HepG2 (cell line): Measurements from ENCODE around the gene ANKIB1. TPM values are rescaled to one million over a fixed set of nuclear protein-coding genes. Genes with fewer than 3 reads are reported as not detected.

Experiments
- ATAC-seq: fragments of 200-7000 bp; cut with Tn5 transposase; 3 replicates; pipeline ENCODE4 v1.9.1; 2020; ENCODE audit warnings: mild to moderate bottlenecking, moderate library complexity
- BruUV-seq: library from RNA; stranded (reverse); fragments of 400-500 nt; replicated peaks from 2 replicates; lab custom pipeline; 2021; lab: Mats Ljungman, UMichigan
- CTCF ChIA-PET: fragments of 300-600 bp; formaldehyde crosslinking; extraction: SDS; loops from one replicate; lab custom pipeline; 2021; ENCODE audit warnings: low total read pairs, inconsistent platforms, low intra/inter-chr PET ratio; lab: Yijun Ruan, JAX
- POLR2A ChIA-PET: fragments of 350-600 bp; sonication (Branson Sonifier 250); formaldehyde crosslinking; loops from one replicate; lab custom pipeline; 2020; ENCODE audit warnings: antibody characterized with exemption, inconsistent platforms; lab: Yijun Ruan, JAX
- DNase-seq: peaks from one replicate; pipeline ENCODE4 v3.0.0-alpha.2; 2015; ENCODE audit warnings: low spot score
- FAIRE-seq: peaks from 3 replicates; lab custom pipeline; 2011; peaks lifted over from hg19 to GRCh38; lab: Jason Lieb, UNC
- H2AFZ ChIP-seq: one replicate; pipeline ENCODE4 v1.6.1; 2011; ENCODE audit warnings: low read length, inconsistent platforms
- H3K27ac ChIP-seq: fragments of 300-600 bp; 3 replicates; pipeline ENCODE4 v1.8.0; 2011; ENCODE audit warnings: mixed run types, mild to moderate bottlenecking, mixed read lengths, low read length, inconsistent platforms; ENCODE audit not compliant: insufficient read depth; ENCODE audit errors: extremely low read length
- H3K27me3 ChIP-seq, 2 experiments: fragments of 200-600 bp in 1 of 2; 2 replicates in 1 of 2; 3 replicates in 1 of 2; pipeline versions ENCODE4 v1.6.0 to v1.8.0; 2011; ENCODE audit warnings: low read length in 2 of 2, mild to moderate bottlenecking in 2 of 2, moderate library complexity in 2 of 2, inconsistent platforms in 1 of 2; ENCODE audit not compliant: insufficient read depth in 2 of 2, control insufficient read depth in 1 of 2
- H3K36me3 ChIP-seq, 2 experiments: fragments of 200-600 bp in 1 of 2; replicated peaks in 1 of 2; 2 replicates in 1 of 2; 3 replicates in 1 of 2; pipeline versions ENCODE4 v1.5.1 to v1.8.0; 2011; ENCODE audit warnings: low read length in 2 of 2, inconsistent platforms in 1 of 2; ENCODE audit not compliant: insufficient read depth in 2 of 2, control insufficient read depth in 1 of 2
- H3K4me1 ChIP-seq: 2 replicates; pipeline ENCODE4 v1.5.1; 2012; ENCODE audit warnings: low read length, inconsistent platforms; ENCODE audit not compliant: insufficient read depth
- H3K4me2 ChIP-seq: 2 replicates; pipeline ENCODE4 v1.6.0; 2011; ENCODE audit warnings: low read depth, low read length, inconsistent platforms
- H3K4me3 ChIP-seq, 3 experiments: fragments of 200-600 bp in 1 of 3; sonication (generic), shearing (Covaris generic) in 1 of 3; replicated peaks in 1 of 3; 2 replicates each; pipeline ENCODE4 v1.5.1; 2011 to 2016; ENCODE audit warnings: low read length in 3 of 3, inconsistent platforms in 2 of 3, low read depth in 2 of 3, mild to moderate bottlenecking in 2 of 3, control low read depth in 1 of 3, mixed read lengths in 1 of 3; ENCODE audit not compliant: insufficient read depth in 1 of 3
- H3K79me2 ChIP-seq: one replicate; pipeline ENCODE4 v1.6.1; 2011; ENCODE audit warnings: low read length, inconsistent platforms; ENCODE audit not compliant: insufficient read depth
- H3K9ac ChIP-seq: 2 replicates; pipeline ENCODE4 v1.6.0; 2011; ENCODE audit warnings: mild to moderate bottlenecking, low read depth, low read length, inconsistent platforms; ENCODE audit not compliant: insufficient read depth
- H3K9me3 ChIP-seq: 2 replicates; pipeline ENCODE4 v1.5.1; 2012; ENCODE audit warnings: mild to moderate bottlenecking, low read length
- H4K20me1 ChIP-seq: 2 replicates; pipeline ENCODE4 v1.6.0; 2011; ENCODE audit warnings: inconsistent platforms, mild to moderate bottlenecking, low read length, moderate library complexity; ENCODE audit not compliant: insufficient read depth
- CHCHD3 ChIP-seq: sonication (generic); formaldehyde crosslinking; IDR thresholded peaks from 2 replicates; pipeline ENCODE4 v1.8.0; 2022; ENCODE audit warnings: mild to moderate bottlenecking, missing genetic modification reagents, moderate library complexity
- MZF1 ChIP-seq: sonication (generic); formaldehyde crosslinking; IDR thresholded peaks from 2 replicates; pipeline ENCODE4 v1.8.1; 2023; ENCODE audit warnings: mild to moderate bottlenecking, missing genetic modification reagents, borderline replicate concordance
- NFE2 ChIP-seq: sonication (generic); formaldehyde crosslinking; IDR thresholded peaks from 2 replicates; pipeline ENCODE4 v1.4.0; 2020; ENCODE audit warnings: missing genetic modification reagents
- PRMT3 ChIP-seq: sonication (generic); formaldehyde crosslinking; IDR thresholded peaks from 2 replicates; pipeline ENCODE4 v1.8.1; 2022; ENCODE audit warnings: low read depth, mild to moderate bottlenecking, moderate library complexity, missing genetic modification reagents, borderline replicate concordance
- ZNF263 ChIP-seq: sonication (generic); formaldehyde crosslinking; IDR thresholded peaks from 2 replicates; pipeline ENCODE4 v1.4.0; 2020; ENCODE audit warnings: missing genetic modification reagents
- ZNF333 ChIP-seq: sonication (generic); formaldehyde crosslinking; IDR thresholded peaks from 2 replicates; pipeline ENCODE4 v1.4.0; 2020; ENCODE audit warnings: mild to moderate bottlenecking, missing genetic modification reagents, borderline replicate concordance
- ZNF501 ChIP-seq: sonication (generic); formaldehyde crosslinking; IDR thresholded peaks from 2 replicates; pipeline ENCODE4 v1.5.1; 2020; ENCODE audit warnings: mild to moderate bottlenecking, moderate library complexity, missing genetic modification reagents
- ZNF547 ChIP-seq: sonication (generic); formaldehyde crosslinking; IDR thresholded peaks from 2 replicates; pipeline ENCODE4 v1.5.1; 2020; ENCODE audit warnings: mild to moderate bottlenecking, missing genetic modification reagents
- ZNF589 ChIP-seq: sonication (generic); formaldehyde crosslinking; conservative IDR thresholded peaks from 2 replicates; pipeline ENCODE4 v1.8.0; 2022; ENCODE audit warnings: mild to moderate bottlenecking, moderate library complexity, missing genetic modification reagents
- ZNF629 ChIP-seq: sonication (generic); formaldehyde crosslinking; conservative IDR thresholded peaks from 2 replicates; pipeline ENCODE4 v1.5.0; 2020; ENCODE audit warnings: missing genetic modification reagents
- ZNF775 ChIP-seq: sonication (generic); formaldehyde crosslinking; IDR thresholded peaks from 2 replicates; pipeline ENCODE4 v1.4.0; 2020; ENCODE audit warnings: missing genetic modification reagents, mild to moderate bottlenecking, moderate library complexity, borderline replicate concordance
- ZNF839 ChIP-seq: sonication (generic); formaldehyde crosslinking; IDR thresholded peaks from 2 replicates; pipeline ENCODE4 v1.4.0; 2020; ENCODE audit warnings: missing genetic modification reagents, mild to moderate bottlenecking, borderline replicate concordance
- WGBS: methylation state at CpG from one replicate; pipeline ENCODE4 v1.1.6; 2017; ENCODE audit warnings: low lambda C conversion rate; 5-methylcytosine and 5-hydroxymethylcytosine counted together
- in situ Hi-C: cut with HindIII; loops from 2 replicates; pipeline ENCODE4 v1.10.0; 2017; ENCODE audit warnings: low pct_unique_long_range_greater_than_20kb; ENCODE audit not compliant: extremely low pct_ligation_motif_present
- intact Hi-C: fragments of 100-400 bp; cut with micrococcal nuclease; formaldehyde crosslinking; loops from one replicate; pipeline ENCODE4 v1.10.0; 2022; ENCODE audit not compliant: unreplicated experiment
- polyA plus RNA-seq, 8 experiments: library from polyadenylated mRNA; depleted of rRNA in 3 of 8; stranded (reverse) in 7 of 8; unstranded in 1 of 8; fragments of >200 nt; fragmentation: Illumina TruSeq in 4 of 8; extraction: Trizol in 4 of 8; gene quantifications; 2 replicates each; pipeline versions ENCODE4 v1.2.1 to v1.2.3, GENCODE V29; 2011 to 2016; ENCODE audit warnings: low read depth in 4 of 8, missing spikeins in 1 of 8, mixed read lengths in 1 of 8; ENCODE audit not compliant: insufficient read depth in 1 of 8
- total RNA-seq, 5 experiments: library from RNA; depleted of rRNA; stranded (reverse); fragments of >200 nt; fragmentation: Illumina TruSeq; extraction: Trizol; gene quantifications; 2 replicates each; pipeline ENCODE4 v1.2.3, GENCODE V29; 2016; ENCODE audit warnings: low read depth in 1 of 5
- TF ChIP-seq, protein P1 (sequence below): sonication (generic); formaldehyde crosslinking; IDR thresholded peaks from 2 replicates; pipeline ENCODE4 v1.5.0; 2020; ENCODE audit warnings: missing genetic modification reagents, mild to moderate bottlenecking, borderline replicate concordance
- TF ChIP-seq, protein P2 (sequence below): sonication (generic); formaldehyde crosslinking; IDR thresholded peaks from 2 replicates; pipeline ENCODE4 v1.4.0; 2020; ENCODE audit warnings: missing genetic modification reagents, borderline replicate concordance
- TF ChIP-seq, protein P3 (sequence below): sonication (generic); formaldehyde crosslinking; IDR thresholded peaks from 2 replicates; pipeline ENCODE4 v1.9.0; 2021; ENCODE audit warnings: missing genetic modification reagents, borderline replicate concordance
- TF ChIP-seq, protein P4 (sequence below): sonication (generic); formaldehyde crosslinking; conservative IDR thresholded peaks from 2 replicates; pipeline ENCODE4 v1.5.0; 2020; ENCODE audit warnings: missing genetic modification reagents

The ANKIB1 gene
- total and polyA plus RNA-seq, 2 of the 13 experiments (the other 11 are each of a cell fraction or from before 2014, with no cell fraction given): 28.7 to 29.6 TPM

DNA sequence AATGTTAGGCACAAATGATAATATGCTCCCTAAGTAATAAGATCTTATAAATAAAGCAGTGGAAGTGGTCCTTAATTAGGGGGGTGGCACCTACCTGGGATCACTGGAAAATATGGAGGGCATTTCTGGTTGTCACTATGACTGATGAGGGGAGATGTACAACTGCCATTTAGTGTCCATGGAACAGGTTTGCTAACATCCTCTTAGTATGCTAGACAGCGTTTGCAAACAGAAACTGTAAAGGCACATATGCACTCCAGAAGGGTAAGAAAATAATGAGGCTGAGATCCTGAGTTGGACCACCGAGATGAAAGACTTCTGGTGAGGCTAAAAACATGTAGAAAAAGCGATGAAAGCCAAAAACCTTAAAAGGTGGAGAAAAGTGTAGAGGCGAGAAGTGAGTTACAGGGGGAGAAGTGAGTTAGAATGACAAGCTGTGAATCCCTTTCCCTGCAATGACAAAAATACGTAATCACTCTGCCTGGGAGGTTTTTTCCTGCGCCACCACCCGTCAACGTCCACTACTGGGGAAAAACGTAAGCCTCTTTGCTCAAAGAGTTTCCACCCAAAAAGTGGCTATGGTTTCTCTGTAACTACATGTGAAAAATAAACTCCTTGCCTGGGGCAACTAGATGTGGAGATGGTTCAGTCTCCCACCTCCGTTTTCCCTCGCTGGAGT lies 827 bp upstream of the ANKIB1 start (continued):
- TF ChIP-seq ZNF775 (peak; percentile 89; the same call in 1 of the 2 replicates), ZNF629 (CRISPR knock-in tag) (no peak)
- TF ChIP-seq, protein P1, sequence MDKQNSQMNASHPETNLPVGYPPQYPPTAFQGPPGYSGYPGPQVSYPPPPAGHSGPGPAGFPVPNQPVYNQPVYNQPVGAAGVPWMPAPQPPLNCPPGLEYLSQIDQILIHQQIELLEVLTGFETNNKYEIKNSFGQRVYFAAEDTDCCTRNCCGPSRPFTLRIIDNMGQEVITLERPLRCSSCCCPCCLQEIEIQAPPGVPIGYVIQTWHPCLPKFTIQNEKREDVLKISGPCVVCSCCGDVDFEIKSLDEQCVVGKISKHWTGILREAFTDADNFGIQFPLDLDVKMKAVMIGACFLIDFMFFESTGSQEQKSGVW: peak; percentile 63; the same call in 1 of the 2 replicates
- TF ChIP-seq, protein P2, sequence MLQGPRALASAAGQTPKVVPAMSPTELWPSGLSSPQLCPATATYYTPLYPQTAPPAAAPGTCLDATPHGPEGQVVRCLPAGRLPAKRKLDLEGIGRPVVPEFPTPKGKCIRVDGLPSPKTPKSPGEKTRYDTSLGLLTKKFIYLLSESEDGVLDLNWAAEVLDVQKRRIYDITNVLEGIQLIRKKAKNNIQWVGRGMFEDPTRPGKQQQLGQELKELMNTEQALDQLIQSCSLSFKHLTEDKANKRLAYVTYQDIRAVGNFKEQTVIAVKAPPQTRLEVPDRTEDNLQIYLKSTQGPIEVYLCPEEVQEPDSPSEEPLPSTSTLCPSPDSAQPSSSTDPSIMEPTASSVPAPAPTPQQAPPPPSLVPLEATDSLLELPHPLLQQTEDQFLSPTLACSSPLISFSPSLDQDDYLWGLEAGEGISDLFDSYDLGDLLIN: no peak

DNA sequence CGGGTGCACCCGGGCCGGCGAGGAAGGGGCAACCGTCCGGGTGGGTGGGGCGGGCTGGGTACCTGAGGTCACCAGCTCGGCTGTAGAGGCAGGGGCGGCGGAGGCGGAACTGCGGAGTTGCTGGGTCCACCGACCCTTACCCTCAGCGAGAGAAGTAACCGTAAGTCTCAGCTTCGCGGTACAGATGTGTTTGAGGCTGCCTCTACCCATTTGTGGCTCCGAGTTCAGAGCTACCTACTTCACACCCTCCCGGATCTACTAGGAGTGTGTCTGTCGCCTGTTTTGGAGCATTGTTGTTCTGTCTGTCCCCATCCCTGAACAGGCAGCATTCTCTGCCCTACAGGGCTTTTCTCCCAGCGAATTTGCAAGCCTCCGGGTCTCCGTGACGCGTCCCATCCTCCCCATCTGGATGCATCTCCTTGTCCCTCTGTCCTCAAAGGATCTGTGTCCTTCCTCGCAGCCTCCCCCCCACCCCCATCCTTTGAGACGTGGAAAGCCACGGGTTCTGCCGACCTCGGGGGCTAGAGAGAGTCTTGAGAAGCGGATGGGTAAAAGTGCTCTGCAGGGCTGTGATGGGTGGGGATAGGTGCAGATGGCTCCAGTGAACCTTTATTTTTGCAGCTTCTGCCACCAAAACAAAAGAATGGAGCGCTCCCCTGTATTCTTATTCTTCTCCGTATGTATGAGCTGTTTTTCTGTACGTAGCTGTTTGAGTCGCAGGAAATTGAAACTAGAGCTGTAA lies 757 bp downstream of the ANKIB1 start:
- no peak for DNase-seq
- Histone ChIP-seq H3K4me2 (peak overlapping the region; percentile 81), H3K36me3 (no peaks in the 10 kb centered on the region), H4K20me1 (no peaks in the 10 kb centered on the region; the same call in 1 of the 2 replicates), H2AFZ (peak overlapping the region; percentile 39), H3K79me2 (peaks cover 62% of the 10 kb centered on the region), H3K27me3 (no peaks in the 10 kb centered on the region; a peak in 1 of 5 replicates), H3K4me1 (peaks cover 35% of the 10 kb centered on the region), H3K9me3 (no peaks in the 10 kb centered on the region), H3K27ac (peak overlapping the region; percentile 99), H3K4me3 (peak overlapping the region; percentile 79 to 98 (median 93)), H3K9ac (peak overlapping the region; percentile 95)
- no TSS peak for BruUV-seq
- peak; percentile 46 for ATAC-seq
- POLR2A ChIA-PET: interaction anchor here (1.1 to 2.4 kb wide), 5 partner anchors 39 to 282 kb away, joined by 3 to 22 read pairs (median 4); partner anchors contain the start of genes GATAD1, LRRD1, PEX1 and RBM48
- in situ Hi-C loops: no loop called here
- no peak for FAIRE-seq
- CTCF ChIA-PET: no interaction called here
- WGBS: 0% methylated on average over 15 of the region's 35 CpGs
- intact Hi-C loops: loop anchor here (5.0 kb wide), 1 partner anchor 86 kb away; no protein-coding TSS in a partner anchor
- TF ChIP-seq CHCHD3 (0 out of 2 replicates have a peak, but pooled peaks have one; percentile 5), PRMT3 (CRISPR knock-in tag) (0 out of 2 replicates have a peak, but pooled peaks have one; percentile 50), ZNF839 (no peak), ZNF547 (CRISPR knock-in tag) (no peak), ZNF263 (CRISPR knock-in tag) (no peak), NFE2 (CRISPR knock-in tag) (no peak), ZNF333 (0 out of 2 replicates have a peak, but pooled peaks have one; percentile 8), ZNF589 (CRISPR knock-in tag) (no peak), ZNF501 (CRISPR knock-in tag) (no peak), MZF1 (CRISPR knock-in tag) (no peak)
- TF ChIP-seq, protein P3, sequence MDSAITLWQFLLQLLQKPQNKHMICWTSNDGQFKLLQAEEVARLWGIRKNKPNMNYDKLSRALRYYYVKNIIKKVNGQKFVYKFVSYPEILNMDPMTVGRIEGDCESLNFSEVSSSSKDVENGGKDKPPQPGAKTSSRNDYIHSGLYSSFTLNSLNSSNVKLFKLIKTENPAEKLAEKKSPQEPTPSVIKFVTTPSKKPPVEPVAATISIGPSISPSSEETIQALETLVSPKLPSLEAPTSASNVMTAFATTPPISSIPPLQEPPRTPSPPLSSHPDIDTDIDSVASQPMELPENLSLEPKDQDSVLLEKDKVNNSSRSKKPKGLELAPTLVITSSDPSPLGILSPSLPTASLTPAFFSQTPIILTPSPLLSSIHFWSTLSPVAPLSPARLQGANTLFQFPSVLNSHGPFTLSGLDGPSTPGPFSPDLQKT (CRISPR knock-in tag): no peak
- TF ChIP-seq, protein P4, sequence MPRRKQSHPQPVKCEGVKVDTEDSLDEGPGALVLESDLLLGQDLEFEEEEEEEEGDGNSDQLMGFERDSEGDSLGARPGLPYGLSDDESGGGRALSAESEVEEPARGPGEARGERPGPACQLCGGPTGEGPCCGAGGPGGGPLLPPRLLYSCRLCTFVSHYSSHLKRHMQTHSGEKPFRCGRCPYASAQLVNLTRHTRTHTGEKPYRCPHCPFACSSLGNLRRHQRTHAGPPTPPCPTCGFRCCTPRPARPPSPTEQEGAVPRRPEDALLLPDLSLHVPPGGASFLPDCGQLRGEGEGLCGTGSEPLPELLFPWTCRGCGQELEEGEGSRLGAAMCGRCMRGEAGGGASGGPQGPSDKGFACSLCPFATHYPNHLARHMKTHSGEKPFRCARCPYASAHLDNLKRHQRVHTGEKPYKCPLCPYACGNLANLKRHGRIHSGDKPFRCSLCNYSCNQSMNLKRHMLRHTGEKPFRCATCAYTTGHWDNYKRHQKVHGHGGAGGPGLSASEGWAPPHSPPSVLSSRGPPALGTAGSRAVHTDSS: no peak
